ENCODE measurements around the gene ACVR1. TPM values are rescaled to one million over a fixed set of nuclear protein-coding genes. Genes with fewer than 3 reads are reported as not detected.
"Not testable (repeated sequence)": the region's sequence is repeated elsewhere in the genome, so short reads cannot be mapped to it uniquely, and the experiment has no call there.

ACVR1 gene
- total RNA-seq, 2 donors from 2014 or later: 16.0 to 27.0 TPM

GRCh38 chr2:157747695-157748370, 128.3 kb downstream of the ACVR1 start:
- no peak for DNase-seq (ENCODE audit: low spot score in 2 of 2)
- Mint-ChIP-seq H3K9me3 (no peaks in the 10 kb centered on the region), H3K27ac (no peak overlapping the region), H3K36me3 (peaks cover 0 to 39% of the 10 kb centered on the region in 2 donors)
- no peak for ATAC-seq

GRCh38 chr2:157747280-157747679, 128.8 kb downstream of the ACVR1 start:
- Mint-ChIP-seq H3K9me3 (no peaks in the 10 kb centered on the region), H3K27ac (no peak overlapping the region), H3K36me3 (peaks cover 0 to 34% of the 10 kb centered on the region in 2 donors)
- ATAC-seq (no peak), DNase-seq (ENCODE audit: low spot score in 2 of 2) (no peak)

GRCh38 chr2:157746234-157746950, 129.7 kb downstream of the ACVR1 start:
- H3K36me3 Mint-ChIP-seq: peaks cover 0 to 35% of the 10 kb centered on the region in 2 donors
- ATAC-seq: no peak

GRCh38 chr2:157744571-157745076, 131.5 kb downstream of the ACVR1 start:
- ATAC-seq: no peak
- no peak for DNase-seq (ENCODE audit: low spot score in 2 of 2)
- H3K36me3 Mint-ChIP-seq: peaks cover 0 to 23% of the 10 kb centered on the region in 2 donors

More at GRCh38 chr2:157746234-157746950, 129.7 kb downstream of the ACVR1 start:
- Mint-ChIP-seq H3K27ac (no peak overlapping the region), H3K9me3 (no peaks in the 10 kb centered on the region)
- no peak for DNase-seq (ENCODE audit: low spot score in 2 of 2)

GRCh38 chr2:157743051-157743450, 133.1 kb downstream of the ACVR1 start:
- H3K36me3 Mint-ChIP-seq: peaks cover 0 to 21% of the 10 kb centered on the region in 2 donors
- H3K27ac Mint-ChIP-seq: peak overlapping the region; percentile 38 to 81
- ATAC-seq (peak; percentile 97 to 100), DNase-seq (ENCODE audit: low spot score in 2 of 2) (peak in 1 of 2 donors; percentile 31)
- H3K9me3 Mint-ChIP-seq: no peaks in the 10 kb centered on the region

More at GRCh38 chr2:157744571-157745076, 131.5 kb downstream of the ACVR1 start:
- Mint-ChIP-seq H3K9me3 (no peaks in the 10 kb centered on the region), H3K27ac (no peak overlapping the region)

- no peaks in the 10 kb centered on the region for H3K9me3 Mint-ChIP-seq
- no peak for ATAC-seq
Observed at GRCh38 chr2:157741819-157742484, 134.2 kb downstream of the ACVR1 start.

GRCh38 chr2:157737656-157738055, 138.5 kb downstream of the ACVR1 start:
- no peak overlapping the region for H3K27ac Mint-ChIP-seq
- DNase-seq (ENCODE audit: low spot score in 2 of 2) (no peak), ATAC-seq (no peak)
- H3K9me3 Mint-ChIP-seq: peaks cover 0 to 5% of the 10 kb centered on the region in 2 donors
- peaks cover 36 to 63% of the 10 kb centered on the region in 2 donors for H3K36me3 Mint-ChIP-seq

More at GRCh38 chr2:157741819-157742484, 134.2 kb downstream of the ACVR1 start:
- Mint-ChIP-seq H3K27ac (peak overlapping the region; percentile 7 to 24), H3K36me3 (peaks cover 7 to 32% of the 10 kb centered on the region in 2 donors)
- DNase-seq (ENCODE audit: low spot score in 2 of 2): no peak

GRCh38 chr2:157735532-157735931, 140.6 kb downstream of the ACVR1 start:
- Mint-ChIP-seq H3K36me3 (peaks cover 45 to 71% of the 10 kb centered on the region in 2 donors), H3K27ac (no peak overlapping the region), H3K9me3 (peaks cover 0 to 10% of the 10 kb centered on the region in 2 donors)
- DNase-seq (ENCODE audit: low spot score in 2 of 2): no peak
- no peak for ATAC-seq

GRCh38 chr2:157733263-157733662, 142.9 kb downstream of the ACVR1 start:
- no peak overlapping the region for H3K27ac Mint-ChIP-seq

GRCh38 chr2:157732596-157732995, 143.5 kb downstream of the ACVR1 start:
- no peak overlapping the region for H3K27ac Mint-ChIP-seq
- ATAC-seq (no peak), DNase-seq (ENCODE audit: low spot score in 2 of 2) (no peak)
- H3K9me3 Mint-ChIP-seq: peaks cover 4 to 19% of the 10 kb centered on the region in 2 donors
- peaks cover 62 to 78% of the 10 kb centered on the region in 2 donors for H3K36me3 Mint-ChIP-seq

More at GRCh38 chr2:157733263-157733662, 142.9 kb downstream of the ACVR1 start:
- Mint-ChIP-seq H3K36me3 (peaks cover 62 to 85% of the 10 kb centered on the region in 2 donors), H3K9me3 (peaks cover 4 to 19% of the 10 kb centered on the region in 2 donors)
- no peak for ATAC-seq
- DNase-seq (ENCODE audit: low spot score in 2 of 2): no peak

GRCh38 chr2:157727693-157728092, 148.4 kb downstream of the ACVR1 start:
- no peak for ATAC-seq
- peaks cover 17 to 33% of the 10 kb centered on the region in 2 donors for H3K9me3 Mint-ChIP-seq
- H3K36me3 Mint-ChIP-seq: peaks cover 48 to 60% of the 10 kb centered on the region in 2 donors
- DNase-seq (ENCODE audit: low spot score in 2 of 2): no peak
- no peak overlapping the region for H3K27ac Mint-ChIP-seq

GRCh38 chr2:157726946-157727345, 149.2 kb downstream of the ACVR1 start:
- no peak for ATAC-seq
- peaks cover 21 to 34% of the 10 kb centered on the region in 2 donors for H3K9me3 Mint-ChIP-seq
- peaks cover 46 to 60% of the 10 kb centered on the region in 2 donors for H3K36me3 Mint-ChIP-seq
- no peak for DNase-seq (ENCODE audit: low spot score in 2 of 2)
- no peak overlapping the region for H3K27ac Mint-ChIP-seq

- Mint-ChIP-seq H3K9me3 (peaks cover 21 to 32% of the 10 kb centered on the region in 2 donors), H3K27ac (no peak overlapping the region), H3K36me3 (peaks cover 48 to 54% of the 10 kb centered on the region in 2 donors)
- DNase-seq (ENCODE audit: low spot score in 2 of 2): no peak
- ATAC-seq: no peak
Observed at GRCh38 chr2:157725846-157726245, 150.3 kb downstream of the ACVR1 start.

GRCh38 chr2:157722580-157723234, 153.4 kb downstream of the ACVR1 start:
- H3K27ac Mint-ChIP-seq: no peak overlapping the region
- H3K9me3 Mint-ChIP-seq: peaks cover 21 to 27% of the 10 kb centered on the region in 2 donors
- ATAC-seq (no peak), DNase-seq (ENCODE audit: low spot score in 2 of 2) (no peak)
- H3K36me3 Mint-ChIP-seq: peaks cover 42 to 46% of the 10 kb centered on the region in 2 donors

GRCh38 chr2:157720504-157720903, 155.6 kb downstream of the ACVR1 start:
- ATAC-seq: no peak
- DNase-seq (ENCODE audit: low spot score in 2 of 2): no peak
- peaks cover 37 to 43% of the 10 kb centered on the region in 2 donors for H3K36me3 Mint-ChIP-seq

GRCh38 chr2:157704653-157705052, 171.5 kb downstream of the ACVR1 start:
- ATAC-seq; H3K27ac Mint-ChIP-seq; DNase-seq (ENCODE audit: low spot score in 2 of 2): not testable (repeated sequence)
- peaks cover 16 to 19% of the 10 kb centered on the region in 2 donors for H3K36me3 Mint-ChIP-seq
- H3K9me3 Mint-ChIP-seq: peaks cover 8 to 48% of the 10 kb centered on the region in 2 donors

More at GRCh38 chr2:157720504-157720903, 155.6 kb downstream of the ACVR1 start:
- Mint-ChIP-seq H3K27ac (no peak overlapping the region), H3K9me3 (peaks cover 21 to 25% of the 10 kb centered on the region in 2 donors)
